Esophagus squamous epithelium (tissue), 4 donors: Measurements from ENCODE around the gene UQCRHL.

Source experiments
- POLR2A ChIP-seq, 4 donors: fragments of 450-650 bp; IDR thresholded peaks; one replicate each; pipeline ENCODE4 v1.6.1; 2017; ENCODE audit warnings: antibody characterized with exemption in 4 of 4, mild to moderate bottlenecking in 4 of 4, moderate library complexity in 3 of 4
- TF ChIP-seq, protein P1 (sequence below), 6 experiments: fragments of 450-650 bp in 4 of 6; fragments of 200-600 bp in 2 of 6; sonication (generic) in 2 of 6; IDR thresholded peaks; one replicate each; pipeline ENCODE4 v1.5.1; 2016 to 2019; ENCODE audit warnings: antibody characterized with exemption in 6 of 6, mild to moderate bottlenecking in 4 of 6, moderate library complexity in 4 of 6

DNA sequence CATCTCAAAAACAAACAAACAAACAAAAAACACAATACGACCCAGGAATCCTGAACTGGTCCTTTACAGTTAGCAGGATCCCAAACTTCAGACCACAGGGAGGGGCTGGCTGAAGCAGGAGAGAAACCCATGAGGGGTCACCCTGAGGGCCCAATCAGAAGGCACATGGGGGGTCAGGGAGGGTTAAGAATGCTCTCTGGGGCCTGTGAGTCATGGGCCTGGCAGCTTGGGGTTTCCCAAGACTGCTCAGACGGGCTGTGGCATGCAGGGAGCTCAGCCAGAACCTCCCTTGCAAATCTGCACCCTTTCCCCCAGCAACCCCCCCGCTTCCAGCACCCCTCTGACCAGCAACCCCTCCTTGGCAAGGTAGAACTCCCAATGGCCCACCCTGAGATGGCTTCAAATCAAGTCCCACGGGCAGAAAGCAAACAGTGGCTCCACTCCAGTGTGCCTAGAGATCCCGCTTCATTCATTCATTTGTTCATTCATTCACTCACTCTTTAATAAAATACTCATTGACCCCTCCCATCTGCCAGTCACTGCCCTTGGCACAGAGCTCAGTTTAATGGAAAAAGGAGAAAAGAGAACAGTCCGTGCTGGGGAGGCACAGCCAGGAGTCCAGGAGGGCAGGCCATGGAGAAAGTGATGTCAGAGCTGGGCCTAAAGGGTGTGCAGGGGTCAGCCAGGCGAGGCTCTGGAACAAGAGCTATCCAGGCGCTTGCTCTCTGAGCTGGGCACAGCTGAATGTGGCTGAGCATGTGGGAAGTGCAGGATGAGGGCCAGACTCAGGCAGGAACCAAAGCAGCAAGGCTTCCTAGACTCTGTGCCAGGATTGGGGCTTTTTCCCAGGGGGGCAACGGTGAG, 8.2 kb downstream of the UQCRHL start:
- TF ChIP-seq, protein P1, sequence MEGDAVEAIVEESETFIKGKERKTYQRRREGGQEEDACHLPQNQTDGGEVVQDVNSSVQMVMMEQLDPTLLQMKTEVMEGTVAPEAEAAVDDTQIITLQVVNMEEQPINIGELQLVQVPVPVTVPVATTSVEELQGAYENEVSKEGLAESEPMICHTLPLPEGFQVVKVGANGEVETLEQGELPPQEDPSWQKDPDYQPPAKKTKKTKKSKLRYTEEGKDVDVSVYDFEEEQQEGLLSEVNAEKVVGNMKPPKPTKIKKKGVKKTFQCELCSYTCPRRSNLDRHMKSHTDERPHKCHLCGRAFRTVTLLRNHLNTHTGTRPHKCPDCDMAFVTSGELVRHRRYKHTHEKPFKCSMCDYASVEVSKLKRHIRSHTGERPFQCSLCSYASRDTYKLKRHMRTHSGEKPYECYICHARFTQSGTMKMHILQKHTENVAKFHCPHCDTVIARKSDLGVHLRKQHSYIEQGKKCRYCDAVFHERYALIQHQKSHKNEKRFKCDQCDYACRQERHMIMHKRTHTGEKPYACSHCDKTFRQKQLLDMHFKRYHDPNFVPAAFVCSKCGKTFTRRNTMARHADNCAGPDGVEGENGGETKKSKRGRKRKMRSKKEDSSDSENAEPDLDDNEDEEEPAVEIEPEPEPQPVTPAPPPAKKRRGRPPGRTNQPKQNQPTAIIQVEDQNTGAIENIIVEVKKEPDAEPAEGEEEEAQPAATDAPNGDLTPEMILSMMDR (IDR thresholded peaks at IDR 0.05) = no peak
- no peak for TF ChIP-seq POLR2A (IDR thresholded peaks at IDR 0.05)
